Osteoblast (primary cell): ENCODE measurements around the gene LRP1. TPM values are rescaled to one million over a fixed set of nuclear protein-coding genes. Genes with fewer than 3 reads are reported as not detected.

ENCODE experiments used
- DNase-seq: peaks from one replicate; pipeline ENCODE4 v3.0.0; 2011; ENCODE audit warnings: low spot score, mixed read lengths; ENCODE audit not compliant: insufficient read length; ENCODE audit errors: missing footprints
- H2AFZ ChIP-seq: 2 replicates; pipeline ENCODE4 v1.6.0; 2011; ENCODE audit warnings: mild to moderate bottlenecking, low read length
- H3K27ac ChIP-seq: 2 replicates; pipeline ENCODE4 v1.5.1; 2011; ENCODE audit warnings: mild to moderate bottlenecking, low read depth, low read length, moderate library complexity
- H3K27me3 ChIP-seq: 2 replicates; pipeline ENCODE4 v1.6.0; 2012; ENCODE audit warnings: mild to moderate bottlenecking, control low read depth, inconsistent platforms, low read length, moderate library complexity; ENCODE audit not compliant: insufficient read depth
- H3K36me3 ChIP-seq: 2 replicates; pipeline ENCODE4 v1.5.1; 2011; ENCODE audit warnings: mild to moderate bottlenecking, low read length, control low read depth, moderate library complexity; ENCODE audit not compliant: insufficient read depth
- H3K4me1 ChIP-seq: 2 replicates; pipeline ENCODE4 v1.5.1; 2011; ENCODE audit warnings: mild to moderate bottlenecking, low read length, control low read depth, moderate library complexity; ENCODE audit not compliant: insufficient read depth
- H3K4me2 ChIP-seq: 2 replicates; pipeline ENCODE4 v1.6.0; 2011; ENCODE audit warnings: mild to moderate bottlenecking, low read length; ENCODE audit not compliant: insufficient read depth
- H3K4me3 ChIP-seq: fragments of 200-600 bp; sonication (generic); 3 replicates; pipeline ENCODE4 v1.5.1; 2012; ENCODE audit warnings: mild to moderate bottlenecking, low read length, inconsistent platforms; ENCODE audit not compliant: insufficient read depth
- H3K79me2 ChIP-seq: 2 replicates; pipeline ENCODE4 v1.6.0; 2012; ENCODE audit warnings: mild to moderate bottlenecking, low read length, control low read depth, inconsistent platforms; ENCODE audit not compliant: insufficient read depth
- H3K9me3 ChIP-seq: 2 replicates; pipeline ENCODE4 v1.5.1; 2011; ENCODE audit warnings: low read depth, low read length, control low read depth
- H4K20me1 ChIP-seq: 2 replicates; pipeline ENCODE4 v1.6.0; 2012; ENCODE audit warnings: mild to moderate bottlenecking, low read length, control low read depth; ENCODE audit not compliant: insufficient read depth
- CTCF ChIP-seq: IDR thresholded peaks from 2 replicates; pipeline ENCODE4 v1.5.1; 2011; ENCODE audit warnings: mild to moderate bottlenecking, low read depth, low read length, moderate library complexity; ENCODE audit errors: extremely low read depth
- total RNA-seq: library from RNA; depleted of rRNA; stranded (reverse); fragments of >200 nt; gene quantifications from 2 replicates; pipeline ENCODE4 v1.2.3, GENCODE V29; 2012

Gene LRP1
- total RNA-seq, 1 donor = 744 TPM

- H4K20me1 ChIP-seq = peaks cover 78% of the 10 kb centered on the region
- peak overlapping the region; percentile 85 for H3K27ac ChIP-seq
- no peak overlapping the region for H3K4me3 ChIP-seq
- H2AFZ ChIP-seq = no peak overlapping the region
- H3K36me3 ChIP-seq = peaks cover 90% of the 10 kb centered on the region
- no peak for TF ChIP-seq CTCF
- peak; percentile 65 for DNase-seq
- H3K4me1 ChIP-seq = peaks cover 69% of the 10 kb centered on the region
- no peaks in the 10 kb centered on the region for H3K9me3 ChIP-seq
- H3K79me2 ChIP-seq = peaks cover 90% of the 10 kb centered on the region
- H3K4me2 ChIP-seq = no peak overlapping the region
- no peaks in the 10 kb centered on the region for H3K27me3 ChIP-seq
These were observed 17.3 kb downstream of the LRP1 start for GRCh38 chr12:57145460-57146059.

GRCh38 chr12:57146092-57146491, 17.8 kb downstream of the LRP1 start:
- H3K4me2 ChIP-seq = no peak overlapping the region
- H4K20me1 ChIP-seq = peaks cover 77% of the 10 kb centered on the region
- no peak overlapping the region for H2AFZ ChIP-seq
- H3K27ac ChIP-seq = peak overlapping the region; percentile 85
- no peaks in the 10 kb centered on the region for H3K9me3 ChIP-seq
- peak; percentile 63 for DNase-seq
- no peak overlapping the region for H3K4me3 ChIP-seq
- no peaks in the 10 kb centered on the region for H3K27me3 ChIP-seq
- peaks cover 70% of the 10 kb centered on the region for H3K4me1 ChIP-seq
- H3K79me2 ChIP-seq = peaks cover 91% of the 10 kb centered on the region
- no peak for TF ChIP-seq CTCF
- H3K36me3 ChIP-seq = peaks cover 92% of the 10 kb centered on the region

GRCh38 chr12:57146961-57147944, 19.0 kb downstream of the LRP1 start, which contains the start of gene LRP1-AS:
Gene LRP1-AS (minus strand): TSS chr12:57147619.
- Histone ChIP-seq H3K9me3 (no peaks in the 10 kb centered on the region), H3K36me3 (peaks cover 85% of the 10 kb centered on the region), H3K4me2 (peak within 1 kb of the TSS; percentile 54), H2AFZ (no peak within 1 kb of the TSS), H3K27me3 (no peaks in the 10 kb centered on the region), H3K27ac (peak within 1 kb of the TSS; percentile 85), H3K4me1 (peaks cover 78% of the 10 kb centered on the region), H4K20me1 (peaks cover 78% of the 10 kb centered on the region), H3K79me2 (peaks cover 85% of the 10 kb centered on the region), H3K4me3 (peak within 1 kb of the TSS; percentile 12)
- DNase-seq = peak; percentile 87
- TF ChIP-seq CTCF = no peak
